Right atrium auricular region (tissue), 2 donors: ENCODE results near the gene TNNT3. TPM values are rescaled to one million over a fixed set of nuclear protein-coding genes. Genes with fewer than 3 reads are reported as not detected.
A peak's percentile ranks its signal among the peaks of the same experiment; 100 is the strongest.

Experiments
- DNase-seq: peaks from one replicate; pipeline ENCODE4 v3.0.0-alpha.2; 2019; ENCODE audit warnings: low spot score
- H3K27ac ChIP-seq, 2 donors: fragments of 200-600 bp; sonication (generic); 1 replicate in 1 of 2; 2 replicates in 1 of 2; pipeline ENCODE4 v1.5.1; 2016 to 2019
- H3K27me3 ChIP-seq, 2 donors: fragments of 200-600 bp; sonication (generic); one replicate each; pipeline versions ENCODE4 v1.5.1 to v1.6.0; 2017 to 2019
- H3K36me3 ChIP-seq: fragments of 200-600 bp; sonication (generic); one replicate; pipeline ENCODE4 v1.5.1; 2016
- H3K4me1 ChIP-seq, 2 donors: fragments of 200-600 bp; sonication (generic); one replicate each; pipeline versions ENCODE4 v1.5.1 to v1.6.0; 2017 to 2019
- H3K4me3 ChIP-seq, 2 donors: fragments of 200-600 bp; sonication (generic); 1 replicate in 1 of 2; 2 replicates in 1 of 2; pipeline ENCODE4 v1.5.1; 2017 to 2019; ENCODE audit warnings: mild to moderate bottlenecking in 1 of 2, moderate library complexity in 1 of 2
- H3K9me3 ChIP-seq, 2 donors: fragments of 200-600 bp; sonication (generic); one replicate each; pipeline ENCODE4 v1.5.1; 2019
- CTCF ChIP-seq, 2 donors: fragments of 200-600 bp; sonication (generic); IDR thresholded peaks; one replicate each; pipeline ENCODE4 v1.5.1; 2019; ENCODE audit warnings: antibody characterized with exemption in 2 of 2
- total RNA-seq, 2 donors: library from RNA; depleted of rRNA; stranded (reverse); fragments of >200 nt; gene quantifications; one replicate each; pipeline ENCODE4 v1.1.0, GENCODE V29; 2016

Gene TNNT3
- total RNA-seq, 2 donors from 2014 or later, result 12.8 to 16.4 TPM

- Histone ChIP-seq H3K27ac (peak overlapping the region; percentile 51 to 57), H3K4me3 (no peak overlapping the region), H3K9me3 (no peaks in the 10 kb centered on the region), H3K4me1 (peaks cover 0 to 25% of the 10 kb centered on the region in 2 donors), H3K36me3 (no peaks in the 10 kb centered on the region), H3K27me3 (no peaks in the 10 kb centered on the region)
- TF ChIP-seq CTCF (IDR thresholded peaks at IDR 0.05), result no peak
- no peak for DNase-seq
These were observed 7.7 kb downstream of the TNNT3 start for GRCh38 chr11:1927026-1927847.

GRCh38 chr11:1927848-1928469 is 8.5 kb downstream of the TNNT3 start:
- H3K4me1 ChIP-seq, result peaks cover 0 to 18% of the 10 kb centered on the region in 2 donors
- H3K27me3 ChIP-seq, result no peaks in the 10 kb centered on the region
- H3K4me3 ChIP-seq, result no peak overlapping the region
- TF ChIP-seq CTCF (IDR thresholded peaks at IDR 0.05), result no peak
- H3K36me3 ChIP-seq, result no peaks in the 10 kb centered on the region
- no peaks in the 10 kb centered on the region for H3K9me3 ChIP-seq
- no peak for DNase-seq
- H3K27ac ChIP-seq, result peak overlapping the region; percentile 51 to 57

- Histone ChIP-seq H3K9me3 (no peaks in the 10 kb centered on the region), H3K4me1 (peaks cover 0 to 18% of the 10 kb centered on the region in 2 donors), H3K27ac (peak overlapping the region in 1 of 2 donors; percentile 19), H3K4me3 (no peak overlapping the region), H3K36me3 (no peaks in the 10 kb centered on the region), H3K27me3 (no peaks in the 10 kb centered on the region)
- TF ChIP-seq CTCF (IDR thresholded peaks at IDR 0.05), result no peak
- no peak for DNase-seq
These were observed 9.0 kb downstream of the TNNT3 start for GRCh38 chr11:1928470-1928890.

- no peak for TF ChIP-seq CTCF (IDR thresholded peaks at IDR 0.05)
- no peaks in the 10 kb centered on the region for H3K27me3 ChIP-seq
- no peaks in the 10 kb centered on the region for H3K9me3 ChIP-seq
- H3K36me3 ChIP-seq, result no peaks in the 10 kb centered on the region
- no peak overlapping the region for H3K4me3 ChIP-seq
- no peak for DNase-seq
- peaks cover 0 to 18% of the 10 kb centered on the region in 2 donors for H3K4me1 ChIP-seq
- H3K27ac ChIP-seq, result no peak overlapping the region
These were observed 9.5 kb downstream of the TNNT3 start for GRCh38 chr11:1928891-1929541.

GRCh38 chr11:1929621-1930461 is 10.3 kb downstream of the TNNT3 start:
- Histone ChIP-seq H3K9me3 (no peaks in the 10 kb centered on the region), H3K4me1 (peaks cover 0 to 18% of the 10 kb centered on the region in 2 donors), H3K27ac (no peak overlapping the region), H3K36me3 (no peaks in the 10 kb centered on the region), H3K27me3 (no peaks in the 10 kb centered on the region), H3K4me3 (no peak overlapping the region)
- no peak for TF ChIP-seq CTCF (IDR thresholded peaks at IDR 0.05)
- no peak for DNase-seq
